ENCODE results near the gene EPHB3.
"Not testable (repeated sequence)": the region's sequence is repeated elsewhere in the genome, so short reads cannot be mapped to it uniquely, and the experiment has no call there.

The EPHB3 gene

DNA sequence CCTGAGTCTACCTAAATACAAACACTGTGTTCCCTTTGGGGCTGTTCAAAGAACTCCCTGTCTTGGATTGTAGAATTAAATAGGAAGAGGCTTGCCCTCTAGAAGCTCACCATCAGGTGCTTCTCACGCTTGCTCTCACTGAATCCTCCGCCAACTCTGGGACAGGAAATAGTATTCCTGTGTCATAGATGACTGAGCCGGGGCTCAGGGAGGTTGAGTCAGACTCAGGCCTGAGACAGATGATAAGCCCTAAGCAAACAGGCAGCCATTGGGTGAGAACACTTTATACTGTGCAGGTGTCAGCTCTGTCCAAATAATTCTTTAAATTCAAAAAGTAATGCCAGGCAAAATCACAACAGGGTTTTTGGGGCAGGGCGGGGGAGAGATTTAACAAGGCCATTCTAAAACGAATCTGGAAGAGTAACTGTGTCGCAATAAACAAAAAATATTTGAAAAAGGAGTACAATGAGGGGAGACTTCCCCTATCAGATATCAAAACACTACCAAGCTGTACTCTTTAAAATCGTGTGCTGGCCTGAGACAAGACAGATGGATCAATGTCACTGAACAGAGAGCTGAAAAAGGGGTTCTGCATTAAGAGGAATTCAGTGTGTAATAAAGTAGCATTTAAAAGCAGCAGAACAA, 59.0 kb downstream of the EPHB3 start:
- DNase-seq (ENCODE audit: low read depth in 2 of 2, low spot score in 1 of 2): no peak

DNA sequence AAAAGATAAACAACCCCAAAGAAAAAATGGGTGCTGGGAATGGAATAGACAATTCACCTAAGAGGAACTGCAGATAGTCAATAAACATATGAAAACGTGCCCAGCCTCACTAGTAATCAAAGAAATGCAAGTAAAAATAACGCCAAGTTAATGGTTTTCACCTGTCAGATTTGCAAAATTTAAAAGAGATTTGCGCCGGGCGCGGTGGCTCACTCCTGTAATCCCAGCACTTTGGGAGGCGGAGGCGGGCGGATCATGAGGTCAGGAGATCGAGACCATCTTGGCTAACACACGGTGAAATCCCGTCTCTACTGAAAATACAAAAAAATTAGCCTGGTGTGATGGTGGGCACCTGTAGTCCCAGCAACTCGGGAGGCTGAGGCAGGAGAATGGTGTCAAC, 60.6 kb downstream of the EPHB3 start:
- DNase-seq (ENCODE audit: low read depth in 2 of 2, low spot score in 1 of 2): not testable (repeated sequence)

DNA sequence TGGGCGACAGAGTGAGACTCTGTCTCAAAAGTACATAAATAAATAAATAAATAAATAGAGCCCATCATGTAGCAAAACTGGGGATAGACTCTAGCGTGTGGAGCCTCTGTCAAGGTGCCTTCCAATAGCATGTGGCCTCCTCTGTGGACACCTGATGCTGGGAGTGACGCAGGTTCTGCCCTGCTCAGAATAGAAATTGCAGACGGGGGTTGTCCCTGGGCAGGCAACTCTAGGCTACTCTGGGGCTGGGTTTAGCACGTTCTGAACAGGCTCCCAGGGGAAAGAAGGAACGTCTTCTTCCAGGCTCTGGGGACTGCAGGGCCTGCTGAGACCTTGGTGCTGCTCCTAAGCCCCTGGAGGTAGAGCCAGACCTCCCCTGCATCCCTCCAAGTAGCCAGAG, 65.3 kb downstream of the EPHB3 start:
- DNase-seq (ENCODE audit: low read depth in 2 of 2, low spot score in 1 of 2): no peak

DNA sequence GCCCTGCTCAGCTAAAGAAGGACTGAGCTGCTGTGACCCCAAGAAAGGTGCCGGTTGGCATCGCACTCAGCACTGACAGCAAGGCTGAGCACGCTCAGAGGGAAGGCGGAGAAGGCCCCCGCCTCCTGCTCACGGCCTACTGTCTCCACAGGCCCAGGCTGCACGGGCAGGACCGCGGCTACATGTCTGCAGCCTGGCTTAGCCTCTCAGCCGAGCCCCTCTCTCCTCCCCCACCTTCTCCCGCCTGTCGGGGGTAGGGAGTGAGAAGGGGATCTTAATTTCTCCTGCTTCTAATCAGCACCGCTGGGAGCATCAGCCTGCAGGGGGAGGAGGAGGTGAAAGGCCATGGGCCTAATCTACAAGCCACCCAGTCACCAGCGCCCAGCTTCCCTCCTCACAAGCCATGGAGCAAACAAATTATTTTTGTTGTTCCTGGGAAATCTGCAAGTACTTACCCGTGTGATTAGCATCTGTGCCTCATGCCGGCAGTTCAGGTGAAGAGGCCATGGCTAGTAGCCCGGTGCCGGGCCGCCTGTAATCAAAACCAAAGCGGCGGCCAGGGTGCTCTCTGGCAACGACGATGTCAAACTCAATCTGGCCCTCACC, 68.1 kb downstream of the EPHB3 start:
- no peak for DNase-seq (ENCODE audit: low read depth in 2 of 2, low spot score in 1 of 2)

DNA sequence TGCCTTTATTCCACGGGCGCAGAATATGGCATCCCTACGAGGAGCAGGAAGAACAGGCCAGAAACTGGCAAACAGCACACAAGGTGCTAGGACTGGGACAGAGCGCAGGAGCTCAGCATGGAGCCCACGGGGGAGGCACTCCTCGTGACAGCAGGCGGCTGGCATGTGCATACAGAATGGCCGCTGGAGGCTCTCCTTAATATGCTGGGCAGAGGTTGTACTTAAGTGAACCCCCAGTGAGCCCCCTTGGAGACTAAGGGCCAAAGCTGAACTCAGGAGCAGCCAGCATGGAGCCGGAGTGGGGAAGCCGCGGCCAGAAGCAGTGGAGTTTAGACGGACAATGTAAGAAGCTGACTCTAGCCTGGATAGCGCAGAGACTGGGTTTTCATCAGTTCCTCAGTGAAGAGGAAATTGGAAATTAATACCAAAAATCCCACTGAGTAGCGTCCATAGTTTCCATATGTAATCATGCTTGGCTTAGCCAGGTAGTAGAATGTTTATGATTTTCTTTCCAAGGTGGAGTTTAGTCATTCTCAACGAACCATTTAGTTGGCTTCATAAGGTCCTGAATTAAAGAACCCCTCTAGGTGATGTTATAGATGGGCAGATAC, 69.4 kb downstream of the EPHB3 start:
- no peak for DNase-seq (ENCODE audit: low read depth in 2 of 2, low spot score in 1 of 2)

DNA sequence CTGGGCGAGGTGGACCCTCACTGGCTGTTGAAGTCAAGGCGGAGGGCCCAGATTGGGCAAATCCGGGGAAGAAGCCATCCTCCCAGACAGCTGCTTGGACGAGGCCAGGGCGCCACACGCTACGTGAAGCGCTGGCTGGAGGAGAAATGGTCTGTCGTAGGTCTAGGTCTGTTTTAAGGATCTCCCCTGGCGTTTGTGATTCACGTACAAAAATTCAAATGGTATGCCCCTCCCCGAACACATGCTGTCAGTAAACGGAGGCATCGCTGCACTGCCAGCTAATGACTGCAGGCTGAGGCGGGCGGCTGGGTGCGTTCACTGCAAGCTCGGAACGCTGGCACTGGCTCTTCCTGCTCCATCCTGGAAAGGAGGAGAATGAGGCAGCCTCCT, 69.9 kb downstream of the EPHB3 start:
- DNase-seq (ENCODE audit: low read depth in 2 of 2, low spot score in 1 of 2): no peak
